Cardiac muscle cell (in vitro differentiated cells and primary cell): ENCODE data around the gene CXXC4. TPM values are rescaled to one million over a fixed set of nuclear protein-coding genes. Genes with fewer than 3 reads are reported as not detected.
A peak's percentile ranks its signal among the peaks of the same experiment; 100 is the strongest.

Experiments used
- DNase-seq, 2 donors: peaks; one replicate each; pipeline versions ENCODE4 v3.0.0 to v3.0.0-alpha.2; 2010 to 2017; ENCODE audit warnings: low read depth in 1 of 2, low spot score in 1 of 2
- H3K27ac ChIP-seq: fragments of 200-600 bp; sonication (generic); 2 replicates; pipeline ENCODE4 v1.5.1; 2016
- H3K27me3 ChIP-seq: fragments of 200-600 bp; sonication (generic); 2 replicates; pipeline ENCODE4 v1.6.0; 2016; ENCODE audit warnings: control low read depth
- H3K36me3 ChIP-seq: fragments of 200-600 bp; sonication (generic); 2 replicates; pipeline ENCODE4 v1.5.1; 2016; ENCODE audit warnings: control low read depth
- H3K4me1 ChIP-seq: fragments of 200-600 bp; sonication (generic); 2 replicates; pipeline ENCODE4 v1.8.1; 2017; ENCODE audit warnings: low read depth, mild to moderate bottlenecking, mixed run types
- H3K4me3 ChIP-seq: fragments of 200-600 bp; sonication (generic); 2 replicates; pipeline ENCODE4 v1.5.1; 2016; ENCODE audit warnings: mild to moderate bottlenecking
- H3K9me3 ChIP-seq: fragments of 200-600 bp; sonication (generic); 2 replicates; pipeline ENCODE4 v1.5.1; 2017; ENCODE audit warnings: low read depth, mild to moderate bottlenecking, control low read depth
- polyA plus RNA-seq: library from polyadenylated mRNA; unstranded; fragments of >200 nt; fragmentation: Nextera tagmentation; extraction: Ambion mirVana; gene quantifications from 2 replicates; pipeline ENCODE4 v1.2.1, GENCODE V29; 2016
- total RNA-seq: library from RNA; depleted of rRNA; stranded (reverse); fragments of >200 nt; gene quantifications from 2 replicates; pipeline ENCODE4 v1.2.3, GENCODE V29; 2016
- TF ChIP-seq, protein P1 (sequence below): IDR thresholded peaks from 2 replicates; pipeline ENCODE4 v1.5.1; 2012; ENCODE audit warnings: low read depth, mild to moderate bottlenecking, low read length

The CXXC4 gene
- 12.6 and 20.2 TPM in 2 replicates for total RNA-seq
- polyA plus RNA-seq: 10.6 and 19.3 TPM in 2 replicates

DNA sequence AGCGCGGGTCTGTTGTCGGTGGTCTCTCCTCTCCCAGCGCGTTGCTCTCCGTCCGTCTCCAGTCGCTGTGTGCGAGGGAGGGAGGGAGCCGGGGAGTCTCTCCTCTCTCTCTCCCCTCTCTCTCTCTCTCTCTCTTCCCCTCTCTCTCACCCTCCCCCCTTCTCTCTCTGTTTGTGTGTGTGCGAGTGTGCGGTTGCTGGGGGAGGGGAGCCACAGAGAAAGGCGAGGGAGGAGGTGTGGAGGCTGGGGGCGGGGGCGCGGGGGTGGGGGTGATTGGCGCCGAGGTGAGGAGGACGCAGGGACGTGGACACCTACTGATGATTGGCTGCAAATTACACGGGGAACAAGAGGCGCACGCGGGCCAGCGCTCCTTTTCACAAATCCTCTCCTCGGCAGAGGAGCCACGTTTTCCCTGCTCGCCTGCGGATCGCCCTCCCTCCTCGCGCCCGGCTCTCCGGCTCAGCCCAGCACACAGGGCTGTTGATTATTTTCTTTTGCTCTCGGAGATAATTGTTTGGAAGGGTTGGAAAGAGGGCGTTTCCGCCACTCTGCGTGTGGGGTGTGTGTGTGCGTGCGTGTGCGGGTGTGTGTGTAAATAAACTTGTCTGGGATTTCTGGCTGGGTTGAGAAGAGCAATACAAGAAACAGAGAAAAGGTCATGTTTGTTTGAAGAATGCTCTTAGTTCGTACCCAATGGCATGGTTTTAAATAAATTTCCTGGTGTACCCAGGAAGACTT, at the start of gene CXXC4:
Gene CXXC4, minus strand, starts transcription at position 73 of the 738 bp plus-strand sequence. CDS start 3,092 bp downstream, outside the sequence.
- TF ChIP-seq, protein P1, sequence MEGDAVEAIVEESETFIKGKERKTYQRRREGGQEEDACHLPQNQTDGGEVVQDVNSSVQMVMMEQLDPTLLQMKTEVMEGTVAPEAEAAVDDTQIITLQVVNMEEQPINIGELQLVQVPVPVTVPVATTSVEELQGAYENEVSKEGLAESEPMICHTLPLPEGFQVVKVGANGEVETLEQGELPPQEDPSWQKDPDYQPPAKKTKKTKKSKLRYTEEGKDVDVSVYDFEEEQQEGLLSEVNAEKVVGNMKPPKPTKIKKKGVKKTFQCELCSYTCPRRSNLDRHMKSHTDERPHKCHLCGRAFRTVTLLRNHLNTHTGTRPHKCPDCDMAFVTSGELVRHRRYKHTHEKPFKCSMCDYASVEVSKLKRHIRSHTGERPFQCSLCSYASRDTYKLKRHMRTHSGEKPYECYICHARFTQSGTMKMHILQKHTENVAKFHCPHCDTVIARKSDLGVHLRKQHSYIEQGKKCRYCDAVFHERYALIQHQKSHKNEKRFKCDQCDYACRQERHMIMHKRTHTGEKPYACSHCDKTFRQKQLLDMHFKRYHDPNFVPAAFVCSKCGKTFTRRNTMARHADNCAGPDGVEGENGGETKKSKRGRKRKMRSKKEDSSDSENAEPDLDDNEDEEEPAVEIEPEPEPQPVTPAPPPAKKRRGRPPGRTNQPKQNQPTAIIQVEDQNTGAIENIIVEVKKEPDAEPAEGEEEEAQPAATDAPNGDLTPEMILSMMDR: no peak
- H3K9me3 ChIP-seq: no peaks in the 10 kb centered on the region
- H3K4me1 ChIP-seq: peaks cover 9% of the 10 kb centered on the region
- no peaks in the 10 kb centered on the region for H3K27me3 ChIP-seq
- peak within 1 kb of the TSS; percentile 92 for H3K27ac ChIP-seq
- H3K36me3 ChIP-seq: no peaks in the 10 kb centered on the region
- DNase-seq: peak; percentile 72 to 94
- H3K4me3 ChIP-seq: peak within 1 kb of the TSS; percentile 82

GRCh38 chr4:104533156-104533555, 38.5 kb upstream of the CXXC4 start:
- Histone ChIP-seq H3K27me3 (no peaks in the 10 kb centered on the region), H3K4me3 (no peak overlapping the region), H3K36me3 (no peaks in the 10 kb centered on the region), H3K27ac (no peak overlapping the region), H3K9me3 (no peaks in the 10 kb centered on the region), H3K4me1 (no peaks in the 10 kb centered on the region)
- TF ChIP-seq, protein P1: no peak
- DNase-seq: no peak

- no peak overlapping the region for H3K27ac ChIP-seq
- no peaks in the 10 kb centered on the region for H3K36me3 ChIP-seq
- H3K27me3 ChIP-seq: no peaks in the 10 kb centered on the region
- TF ChIP-seq, protein P1: no peak
- H3K9me3 ChIP-seq: no peaks in the 10 kb centered on the region
- no peak for DNase-seq
- H3K4me3 ChIP-seq: no peak overlapping the region
- H3K4me1 ChIP-seq: no peaks in the 10 kb centered on the region
Observed at GRCh38 chr4:104532677-104533076, 38.0 kb upstream of the CXXC4 start.

- H3K9me3 ChIP-seq: no peaks in the 10 kb centered on the region
- no peak overlapping the region for H3K27ac ChIP-seq
- H3K27me3 ChIP-seq: no peaks in the 10 kb centered on the region
- peak; percentile 1 to 11 for DNase-seq
- no peaks in the 10 kb centered on the region for H3K36me3 ChIP-seq
- no peak overlapping the region for H3K4me3 ChIP-seq
- H3K4me1 ChIP-seq: no peaks in the 10 kb centered on the region
- TF ChIP-seq, protein P1: no peak
Observed at GRCh38 chr4:104531390-104531789, 36.7 kb upstream of the CXXC4 start.

GRCh38 chr4:104530426-104530825, 35.7 kb upstream of the CXXC4 start:
- no peak for DNase-seq
- Histone ChIP-seq H3K27me3 (no peaks in the 10 kb centered on the region), H3K4me1 (no peaks in the 10 kb centered on the region), H3K27ac (no peak overlapping the region), H3K36me3 (no peaks in the 10 kb centered on the region), H3K9me3 (no peaks in the 10 kb centered on the region), H3K4me3 (no peak overlapping the region)
- TF ChIP-seq, protein P1: no peak
